ENCODE measurements around the gene SFXN2.

The SFXN2 gene

DNA sequence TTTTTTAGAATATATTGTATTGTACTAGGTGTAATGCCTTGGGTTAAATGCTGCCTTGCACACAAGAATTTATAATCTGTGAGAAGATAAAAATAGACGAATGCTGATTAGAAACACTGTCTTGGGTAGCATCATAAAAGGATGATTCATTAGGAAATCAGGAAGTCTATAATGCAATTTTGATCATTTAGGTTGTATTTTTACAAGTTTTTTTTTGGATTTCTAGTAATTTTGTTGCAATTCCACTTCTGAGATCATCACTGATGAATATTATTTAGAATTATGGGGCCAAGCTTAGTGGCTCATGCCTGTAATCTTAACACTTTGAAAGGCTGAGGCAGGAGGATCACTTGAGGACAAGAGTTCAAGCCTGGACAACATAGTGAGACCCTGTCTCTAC is 58.9 kb downstream of the SFXN2 start:
- in situ Hi-C loops (cut with MboI; ENCODE audit: low sequenced_read_pairs), result no loop called here

DNA sequence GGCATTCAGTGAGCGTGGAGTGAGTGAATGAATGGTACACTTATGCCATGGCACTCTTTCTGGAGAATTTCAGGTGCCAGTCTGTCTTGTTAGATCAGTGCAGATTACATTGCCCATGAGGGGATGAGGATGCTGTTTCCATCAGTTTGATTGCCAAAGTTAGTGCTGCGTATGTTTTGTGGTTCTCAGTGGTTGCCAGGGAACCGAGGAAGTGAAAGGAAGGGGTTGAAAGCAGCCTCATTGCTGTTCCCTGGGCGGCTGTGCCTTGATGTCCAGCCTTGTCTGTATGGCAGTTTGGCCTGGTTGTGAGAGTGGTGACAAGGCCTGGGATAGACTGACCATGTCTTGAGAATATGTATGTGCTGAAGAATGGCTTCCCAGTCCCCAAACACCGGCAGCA is 59.5 kb downstream of the SFXN2 start:
- in situ Hi-C loops (cut with MboI; ENCODE audit: low sequenced_read_pairs), result no loop called here

DNA sequence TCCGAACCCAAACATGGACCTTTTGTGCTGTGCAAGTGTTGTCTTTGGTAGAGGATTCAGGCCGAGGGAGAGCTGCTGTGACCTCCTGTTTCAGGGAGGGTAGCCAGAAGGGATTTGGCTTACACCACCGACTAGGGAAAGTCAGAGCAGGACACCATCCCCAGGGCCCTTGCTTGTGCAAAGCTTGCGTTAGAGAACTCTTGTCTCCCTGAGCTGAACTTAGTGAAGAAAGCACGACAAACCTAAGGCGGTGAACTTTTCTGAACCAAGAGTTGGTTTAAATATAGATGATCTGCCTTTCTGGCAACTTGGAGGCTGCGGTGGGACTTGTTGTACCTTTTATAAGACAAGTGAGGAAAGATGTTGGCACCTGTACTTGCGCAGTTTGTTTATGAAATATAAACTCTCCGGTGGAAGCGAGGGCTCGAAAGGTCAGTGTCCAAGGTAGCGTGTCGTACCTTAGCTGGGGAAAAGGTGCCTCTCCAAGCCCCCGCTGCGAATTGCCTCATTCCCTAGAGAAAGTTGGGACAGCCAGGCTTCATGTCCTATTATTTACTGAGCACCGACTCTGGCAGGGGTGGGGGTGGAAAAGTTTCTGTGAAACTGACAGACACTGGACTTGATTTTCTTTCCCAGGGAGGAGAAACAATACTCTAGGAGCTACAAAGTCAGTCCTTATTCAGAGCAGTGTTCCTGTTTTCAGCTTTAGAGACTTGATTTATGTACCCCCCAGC is 60.9 kb downstream of the SFXN2 start:
- in situ Hi-C loops (cut with MboI; ENCODE audit: low sequenced_read_pairs), result no loop called here

DNA sequence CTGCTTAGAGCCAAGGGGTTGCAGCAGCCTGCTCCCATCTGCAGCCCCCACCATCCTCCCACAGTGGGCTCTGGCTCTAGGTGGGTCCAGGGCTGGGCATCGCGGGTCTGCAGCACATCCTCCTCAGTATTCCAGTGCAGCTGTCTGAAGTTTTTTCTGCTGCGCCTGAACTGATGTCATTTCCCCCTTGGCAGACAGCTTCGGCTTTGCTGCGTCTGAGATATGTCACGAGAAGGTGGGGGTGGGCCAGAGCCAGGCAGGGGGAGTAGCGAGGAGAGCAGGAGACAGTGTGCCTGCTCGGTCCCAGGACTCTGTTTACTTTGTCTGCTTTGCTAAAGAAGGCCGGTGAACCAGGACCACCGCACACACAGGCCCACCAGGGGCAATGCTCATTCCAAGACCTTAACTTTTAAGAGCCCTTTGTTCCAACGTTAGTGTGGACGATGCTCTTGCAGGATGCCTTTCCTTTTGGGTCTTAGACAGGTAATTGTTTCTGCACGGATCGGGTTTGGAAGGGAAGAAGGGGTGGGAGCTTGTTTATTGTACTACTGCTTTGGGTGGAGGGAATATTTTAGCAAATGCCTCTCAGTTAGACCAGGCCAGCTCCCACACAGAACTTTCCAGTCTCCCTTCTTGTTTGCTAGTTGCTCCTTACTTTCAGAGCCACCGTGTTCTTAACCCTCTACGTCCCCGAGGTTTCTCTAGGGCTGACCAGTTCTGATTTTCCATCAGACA is 61.7 kb downstream of the SFXN2 start:
- in situ Hi-C loops (cut with MboI; ENCODE audit: low sequenced_read_pairs), result no loop called here

DNA sequence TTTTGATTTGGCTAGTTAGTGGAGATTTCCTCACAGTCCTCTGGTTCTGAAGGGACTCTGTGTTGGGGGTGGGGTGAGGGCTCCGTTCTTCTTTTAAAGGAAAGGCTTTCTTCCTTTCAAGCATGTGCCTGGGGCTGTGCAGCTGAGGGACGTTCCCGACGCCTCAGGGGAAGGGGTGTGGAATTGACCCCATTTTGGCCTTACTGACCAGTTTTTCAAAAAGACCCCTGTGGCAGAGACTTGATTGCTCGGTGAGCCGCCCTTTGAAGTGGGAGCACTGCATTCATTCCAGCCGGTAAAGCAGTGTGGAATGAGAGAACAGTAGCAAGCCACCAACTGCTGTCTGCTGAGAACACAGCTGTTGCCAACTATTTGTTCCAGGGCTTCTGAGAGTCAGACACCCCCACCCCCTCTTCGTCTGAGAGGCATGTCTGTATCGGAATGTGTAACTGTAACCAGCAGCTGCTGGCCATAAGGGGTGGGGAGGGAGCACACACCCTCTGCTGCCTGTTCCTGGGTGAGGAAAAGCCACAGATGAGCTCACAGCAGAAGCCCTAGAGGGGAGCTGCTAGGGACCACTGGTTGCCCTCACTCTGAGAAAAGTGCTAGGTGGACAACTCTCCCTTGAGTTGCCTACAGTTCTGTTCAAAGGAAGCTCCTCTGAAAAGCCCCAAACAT is 62.5 kb downstream of the SFXN2 start:
- in situ Hi-C loops (cut with MboI; ENCODE audit: low sequenced_read_pairs), result no loop called here

DNA sequence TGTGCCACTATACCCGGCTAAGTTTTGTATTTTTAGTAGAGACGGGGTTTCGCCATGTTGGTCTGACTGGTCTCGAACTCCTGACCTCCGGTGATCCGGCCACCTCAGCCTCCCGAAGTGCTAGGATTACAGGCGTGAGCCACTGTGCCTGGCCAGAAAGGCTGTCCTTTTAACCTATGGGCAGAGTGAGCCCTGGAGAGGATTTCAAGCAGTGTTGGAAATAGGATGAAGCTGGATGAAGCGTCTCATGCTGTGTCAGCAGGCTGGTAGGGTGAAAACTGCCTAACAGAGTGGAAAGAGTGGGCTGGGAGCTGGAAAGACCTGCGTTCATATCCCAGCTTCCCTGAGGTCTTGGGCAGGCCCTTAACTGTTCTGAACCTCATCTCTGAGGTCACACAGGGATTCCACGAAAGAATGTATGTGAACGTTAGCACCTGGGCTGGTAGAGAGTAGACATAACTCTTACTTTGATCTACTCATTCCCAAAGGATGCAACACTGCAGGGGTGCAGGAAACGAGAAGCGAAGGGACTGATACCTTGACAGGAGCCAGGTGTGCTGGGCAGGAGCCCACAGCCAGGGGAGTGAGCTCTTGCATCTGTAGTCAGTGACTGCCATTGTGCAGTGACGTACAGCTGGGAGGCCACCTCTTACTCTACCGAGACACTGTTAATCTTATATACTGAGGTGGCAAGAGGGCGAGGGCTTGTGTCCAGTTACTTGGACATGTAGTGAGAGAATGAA is 63.4 kb downstream of the SFXN2 start:
- in situ Hi-C loops (cut with MboI; ENCODE audit: low sequenced_read_pairs), result no loop called here

DNA sequence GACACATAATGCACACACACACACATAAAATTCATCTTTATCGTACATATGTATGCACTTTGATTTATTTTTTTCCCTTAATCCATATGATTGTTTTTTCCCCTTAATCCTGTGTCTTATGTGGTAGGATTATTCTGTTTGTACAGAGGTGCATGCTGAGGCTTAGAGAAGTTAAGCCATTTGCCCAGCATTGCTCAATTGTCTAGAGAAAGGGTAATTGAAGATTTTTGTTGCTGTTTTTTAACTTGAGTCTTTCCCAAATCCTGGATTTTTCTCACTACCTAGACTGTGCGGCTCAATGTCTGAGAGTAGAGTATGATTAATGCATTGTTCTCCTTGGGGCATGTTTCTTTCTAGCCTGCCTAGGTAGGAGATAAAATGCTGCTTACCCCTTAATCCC is 64.3 kb downstream of the SFXN2 start:
- in situ Hi-C loops (cut with MboI; ENCODE audit: low sequenced_read_pairs), result no loop called here

DNA sequence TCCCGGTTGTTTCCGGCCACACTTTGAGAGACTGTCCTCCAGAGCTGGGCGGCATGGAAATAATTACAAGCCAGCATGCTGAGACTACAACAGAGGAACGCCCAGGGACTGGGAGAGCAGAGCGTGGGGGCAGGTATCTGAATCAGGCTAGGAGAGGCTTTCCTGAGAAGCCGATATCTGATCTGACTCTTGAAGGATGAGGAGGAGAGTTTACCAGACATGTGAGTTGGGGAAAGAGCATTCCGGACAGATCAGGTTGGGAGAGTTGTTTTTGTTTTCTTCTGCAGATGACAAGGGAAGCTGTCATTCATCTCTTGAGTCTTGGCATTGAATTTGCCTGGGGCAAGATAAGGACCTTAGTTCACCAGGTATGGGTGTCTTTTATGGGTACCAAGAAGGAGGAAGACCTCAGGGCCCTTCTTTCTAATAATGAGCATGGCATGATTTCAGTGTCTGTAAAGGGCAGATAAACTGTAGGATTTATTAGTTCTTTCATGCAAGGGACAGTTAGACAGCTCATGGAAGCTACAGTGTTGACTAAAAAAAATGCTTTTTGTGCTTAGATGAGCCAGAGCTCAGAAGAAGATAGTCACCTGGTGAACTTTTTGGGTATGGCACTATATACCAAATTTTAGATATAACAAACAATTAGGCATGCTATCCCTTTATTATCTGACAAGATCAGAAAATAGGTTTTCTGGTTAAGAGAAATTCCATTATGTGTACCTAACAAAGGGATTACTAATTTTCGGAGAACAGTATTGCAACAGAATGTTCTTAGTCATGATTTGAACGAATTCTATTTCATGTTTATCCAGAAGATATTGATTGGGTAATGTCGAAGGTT is 65.5 kb downstream of the SFXN2 start:
- in situ Hi-C loops (cut with MboI; ENCODE audit: low sequenced_read_pairs), result no loop called here

DNA sequence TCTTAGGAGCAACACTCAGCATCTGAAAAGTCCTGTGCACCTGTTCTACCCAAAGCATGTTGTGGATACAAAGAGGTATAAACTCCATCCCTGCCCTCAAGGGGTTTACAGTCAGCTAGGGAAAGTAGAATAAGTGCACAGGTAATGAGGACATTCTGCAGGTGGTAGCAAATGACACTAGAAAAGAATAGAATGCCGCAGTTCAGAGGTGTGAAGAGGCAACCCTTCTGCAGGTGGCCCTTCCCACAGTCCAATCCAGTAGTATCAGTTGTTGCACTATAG is 66.0 kb downstream of the SFXN2 start:
- in situ Hi-C loops (cut with MboI; ENCODE audit: low sequenced_read_pairs), result no loop called here

DNA sequence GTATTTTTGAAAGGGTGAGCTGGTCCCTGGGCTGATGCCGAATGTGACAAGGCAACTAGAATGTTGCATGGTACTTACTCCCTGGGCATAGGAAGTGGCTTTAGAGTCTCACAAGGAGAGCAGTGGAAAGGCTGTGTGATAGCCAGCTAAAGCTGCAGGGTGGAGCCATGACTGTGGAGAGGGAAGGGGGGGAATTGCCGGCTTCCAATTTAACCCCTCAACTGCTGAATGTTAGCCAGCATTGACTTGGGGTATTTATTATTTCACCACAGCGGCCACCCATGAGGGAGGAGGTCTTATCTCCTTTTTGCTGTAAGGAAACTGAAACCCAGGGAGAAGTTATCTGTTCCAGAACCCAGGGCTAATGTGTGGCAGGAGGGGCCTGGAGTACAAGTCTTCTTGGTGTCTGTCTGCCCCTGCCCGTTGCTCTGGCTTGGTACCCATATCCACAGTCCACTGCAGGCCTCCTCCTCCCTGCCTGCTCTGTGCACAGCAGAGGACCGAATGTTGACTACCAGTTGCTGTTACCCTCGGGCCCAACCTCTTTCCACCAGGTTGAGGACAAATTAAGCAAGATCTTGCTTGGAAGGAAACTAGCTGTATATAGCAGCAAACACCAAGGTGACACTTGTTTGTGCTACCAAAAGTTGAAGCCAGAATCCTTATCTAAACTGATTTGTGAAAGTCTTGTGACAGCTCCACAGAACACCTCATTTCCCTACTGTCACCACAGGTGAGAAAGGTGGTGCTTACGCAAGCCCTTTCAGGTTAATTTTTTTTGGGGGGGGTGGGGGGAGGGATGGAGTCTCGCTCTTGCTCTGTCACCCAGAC is 66.9 kb downstream of the SFXN2 start:
- in situ Hi-C loops (cut with MboI; ENCODE audit: low sequenced_read_pairs), result no loop called here

DNA sequence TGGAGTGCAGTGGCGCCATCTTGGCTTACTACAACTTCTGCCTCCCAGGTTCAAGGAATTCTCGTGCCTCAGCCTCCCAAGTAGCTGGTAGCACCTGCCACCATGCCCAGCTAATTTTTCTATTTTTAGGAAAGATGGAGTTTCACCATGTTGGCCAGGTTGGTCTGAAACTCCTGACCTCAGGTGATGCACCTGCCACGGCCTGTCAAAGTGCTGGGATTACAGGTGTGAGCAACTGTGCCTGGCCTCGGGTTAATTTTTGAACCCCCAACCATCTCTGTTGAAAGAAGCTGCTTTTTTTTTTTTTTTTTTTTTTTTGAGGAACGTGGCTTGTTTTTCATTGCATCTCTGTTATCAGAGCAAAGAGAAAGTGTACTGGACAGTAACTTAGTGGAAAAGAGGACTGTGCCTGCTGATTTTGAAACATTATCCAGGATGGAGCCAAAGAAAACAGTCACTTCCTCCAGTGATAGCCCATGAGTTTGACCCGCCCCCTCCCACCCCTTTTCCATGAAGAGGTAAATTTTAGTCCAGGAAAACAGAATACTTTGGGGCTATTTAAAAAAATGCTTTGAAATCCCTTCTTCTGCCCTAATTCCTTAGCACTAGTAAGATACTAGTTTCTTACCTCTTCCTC is 67.6 kb downstream of the SFXN2 start:
- in situ Hi-C loops (cut with MboI; ENCODE audit: low sequenced_read_pairs), result no loop called here

DNA sequence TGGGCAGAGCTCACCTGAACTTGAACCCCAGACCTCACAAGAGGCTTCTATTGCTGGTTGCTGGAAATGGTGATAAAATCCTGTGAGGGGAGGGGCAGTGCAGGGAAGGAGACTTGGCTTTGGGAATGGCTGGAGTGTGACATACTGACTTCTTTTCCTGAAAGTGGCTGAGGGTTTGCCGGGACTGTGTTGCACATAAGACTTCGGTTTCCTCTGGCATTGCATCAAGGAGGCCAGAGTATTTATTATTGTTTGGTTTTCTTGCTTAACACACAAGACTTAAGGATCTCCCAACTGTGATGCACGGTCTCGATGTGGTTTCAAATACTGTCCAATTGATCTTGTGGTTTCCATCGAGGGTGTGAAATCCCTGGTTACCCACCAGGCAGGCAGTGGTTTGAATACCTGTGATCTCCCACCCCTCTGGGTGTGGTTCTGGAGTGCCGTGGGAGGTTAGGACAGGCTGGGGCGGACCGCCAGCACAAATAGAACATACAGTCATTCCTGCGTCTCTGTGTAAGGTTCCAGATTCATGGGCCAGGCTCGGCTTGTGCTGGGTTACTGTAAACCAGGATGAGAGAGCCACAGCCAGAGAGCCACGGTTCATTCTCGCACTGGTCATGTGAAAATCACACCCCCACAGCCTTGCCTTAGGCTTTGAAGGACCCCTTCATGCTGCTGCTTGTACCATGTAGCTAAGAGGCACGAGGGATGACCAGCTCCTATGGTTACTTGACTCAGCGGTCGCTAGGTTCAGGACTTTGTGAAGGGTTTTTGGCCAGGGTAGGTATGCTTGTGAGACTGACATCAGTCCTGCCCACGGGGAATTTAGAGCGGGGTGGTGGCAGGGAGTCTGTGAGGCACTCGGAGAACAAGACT is 68.5 kb downstream of the SFXN2 start:
- in situ Hi-C loops (cut with MboI; ENCODE audit: low sequenced_read_pairs), result no loop called here

DNA sequence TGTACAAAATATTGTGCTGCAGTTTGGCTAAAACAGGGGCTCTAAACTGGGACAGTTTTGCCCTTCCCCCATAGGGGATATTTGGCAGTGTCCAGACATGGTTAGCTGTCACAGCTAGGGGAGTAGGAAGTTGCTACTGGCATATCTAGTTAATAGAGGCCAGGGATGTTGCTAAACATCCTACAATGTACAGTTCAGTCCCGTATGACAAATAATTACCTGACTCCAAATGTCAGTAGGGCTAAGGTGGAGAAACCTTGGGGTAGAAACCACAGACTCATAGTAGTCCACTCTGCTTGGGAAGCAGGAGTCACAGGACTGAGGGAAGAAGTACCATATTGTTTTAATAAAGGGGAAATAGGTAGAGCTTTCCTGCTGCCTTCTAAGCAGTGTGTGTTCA is 69.1 kb downstream of the SFXN2 start:
- in situ Hi-C loops (cut with MboI; ENCODE audit: low sequenced_read_pairs), result no loop called here

DNA sequence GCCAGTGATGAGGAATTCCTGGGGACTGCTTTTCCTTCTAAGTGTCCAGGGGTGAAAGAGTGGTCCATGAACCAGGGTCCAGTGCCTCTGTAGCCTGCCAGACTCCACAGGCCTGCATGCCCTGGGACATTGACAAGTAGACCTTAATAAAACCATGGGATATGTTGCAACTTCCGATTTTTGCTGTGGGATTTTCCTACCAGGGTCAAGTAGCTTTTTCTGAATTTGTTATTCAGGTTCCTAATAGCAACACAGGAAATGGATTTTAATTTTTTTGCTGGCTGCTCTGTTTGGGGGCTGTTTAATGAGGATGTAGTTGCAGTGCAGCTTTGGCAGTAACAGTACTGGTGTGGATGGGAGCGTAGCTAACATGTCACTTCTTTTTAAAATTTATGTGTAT is 71.4 kb downstream of the SFXN2 start:
- in situ Hi-C loops (cut with MboI; ENCODE audit: low sequenced_read_pairs), result no loop called here

DNA sequence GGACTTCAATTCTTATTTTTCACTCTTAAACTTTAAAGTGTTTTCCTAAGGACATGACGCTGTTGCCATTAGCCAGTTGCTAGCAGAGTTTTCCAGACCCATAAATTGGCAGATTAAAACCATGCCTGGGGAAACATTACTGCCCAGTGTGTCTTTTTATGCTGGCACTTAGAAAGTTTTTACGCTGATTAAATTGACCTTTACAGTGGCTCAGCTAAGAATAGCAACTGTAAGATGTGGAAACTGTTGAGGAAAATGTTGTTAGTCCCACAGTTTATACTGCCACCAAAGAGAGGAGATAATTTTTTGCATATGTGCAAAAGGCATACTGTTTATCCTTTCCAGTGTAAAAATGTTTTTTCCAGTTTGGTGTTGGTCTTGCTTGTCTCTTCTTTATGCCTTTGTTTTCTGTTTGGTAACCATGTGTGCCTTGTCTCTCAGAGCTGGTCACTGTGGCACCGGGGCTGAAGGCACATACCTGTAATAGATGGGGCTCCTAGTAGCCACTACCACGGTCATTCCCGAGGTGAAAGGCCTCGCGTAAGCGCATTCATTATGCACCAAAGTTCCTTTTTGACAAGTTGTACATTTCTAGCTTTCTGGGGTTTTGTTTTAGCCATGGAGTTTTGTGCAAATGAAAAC is 77.4 kb downstream of the SFXN2 start:
- in situ Hi-C loops (cut with MboI; ENCODE audit: low sequenced_read_pairs), result no loop called here

Data from HL-60/S4 treated with phorbol 12-myristate 13-acetate at 8.2 ng/mL for 4 days and 3 days (cell line).